Psoas muscle (tissue), 8 donors: ENCODE measurements around the gene TNPO2. TPM values are rescaled to one million over a fixed set of nuclear protein-coding genes. Genes with fewer than 3 reads are reported as not detected.

Experiments
- ATAC-seq, 4 donors: fragments of 200-7000 bp; cut with Tn5 transposase; one replicate each; pipeline ENCODE4 v1.9.1; 2020; ENCODE audit warnings: moderate library complexity in 3 of 4, mild to moderate bottlenecking in 2 of 4
- DNase-seq, 2 donors: peaks; one replicate each; pipeline ENCODE4 v3.0.0-alpha.2; 2020
- H3K27ac ChIP-seq: fragments of 200-600 bp; one replicate; pipeline ENCODE4 v1.8.0; 2022
- H3K27me3 ChIP-seq, 3 donors: fragments of 200-600 bp in 1 of 3; one replicate each; pipeline versions ENCODE4 v1.6.1 to v1.8.0; 2013 to 2022; ENCODE audit warnings: low read length in 2 of 3, mild to moderate bottlenecking in 2 of 3, moderate library complexity in 1 of 3; ENCODE audit not compliant: insufficient read depth in 3 of 3
- H3K36me3 ChIP-seq, 2 donors: fragments of 200-600 bp in 1 of 2; one replicate each; pipeline versions ENCODE4 v1.6.1 to v1.8.0; 2013 to 2022; ENCODE audit warnings: low read depth in 1 of 2, mild to moderate bottlenecking in 1 of 2, moderate library complexity in 1 of 2; ENCODE audit not compliant: insufficient read depth in 1 of 2
- H3K4me1 ChIP-seq: fragments of 200-600 bp; one replicate; pipeline ENCODE4 v1.8.0; 2022
- H3K4me3 ChIP-seq: fragments of 200-600 bp; one replicate; pipeline ENCODE4 v1.8.0; 2022; ENCODE audit warnings: mild to moderate bottlenecking
- H3K9me3 ChIP-seq: fragments of 200-600 bp; one replicate; pipeline ENCODE4 v1.8.0; 2022
- CTCF ChIP-seq: fragments of 200-600 bp; IDR thresholded peaks from one replicate; pipeline ENCODE4 v1.8.0; 2022; ENCODE audit warnings: antibody characterized with exemption
- WGBS, 3 donors: extraction: QIAGEN DNeasy Blood & Tissue Kit; methylation state at CpG; one replicate each; pipeline versions ENCODE4 v1.1.6 to v1.1.7; 2013; 5-methylcytosine and 5-hydroxymethylcytosine counted together
- intact Hi-C, 2 donors: fragments of 100-400 bp; cut with DNase I; formaldehyde crosslinking; loops; one replicate each; pipeline versions ENCODE4 v1.11.0 to v1.14.2; 2022
- polyA plus RNA-seq, 3 donors: library from polyadenylated mRNA; stranded (reverse); fragments of 200-250 nt; gene quantifications; one replicate each; pipeline ENCODE4 v1.2.3, GENCODE V29; 2013
- total RNA-seq, 4 donors: library from RNA; stranded (reverse); fragmentation: NEBNext Ultra II Directional in 2 of 4; extraction: Animal tissue kit (Norgen Biotek cat#: 25700) in 2 of 4; gene quantifications; one replicate each; pipeline versions ENCODE4 v1.2.1 to v1.2.4, GENCODE V29; 2021 to 2023
- donor health status: healthy with polysubstance abuse.
- donor health status: DM: no; HTN: no; CAD: no; lungs with moderate emphysema.
- donor health status: Bipolar disorder and iron deficiency.
- donor health status: healthy.
- donor health status: DM: yes; HTN: yes; CAD: no.
- donor health status: DM: no; HTN: no; CAD: no.
- donor health status: DM: no; HTN: no; CAD: no.
- donor health status: DM: yes; HTN: yes; CAD: no.

Gene TNPO2
- total and polyA plus RNA-seq, 7 donors, result 17.4 to 48.1 (median 31.2) TPM

- H3K27ac ChIP-seq, result peak overlapping the region; percentile 98
- peaks cover 0 to 44% of the 10 kb centered on the region in 2 donors for H3K36me3 ChIP-seq
- intact Hi-C loops, result no loop called here
- peak; percentile 7 to 31 (median 12) for ATAC-seq
- H3K4me1 ChIP-seq, result peaks cover 33% of the 10 kb centered on the region
- peak; percentile 60 to 80 for DNase-seq
- TF ChIP-seq CTCF, result no peak
- WGBS, 3 donors, result 0 to 1% (median 1%) methylated on average over 24 of the region's 24 CpGs
- peak overlapping the region; percentile 98 for H3K4me3 ChIP-seq
- H3K9me3 ChIP-seq, result no peaks in the 10 kb centered on the region
- H3K27me3 ChIP-seq, result no peaks in the 10 kb centered on the region
These were observed 54.8 kb downstream of the TNPO2 start for GRCh38 chr19:12668932-12669269.

- intact Hi-C loops, result no loop called here
- WGBS, 3 donors, result 61 to 78% (median 62%) methylated on average over 8 of the region's 8 CpGs
- peak overlapping the region; percentile 98 for H3K4me3 ChIP-seq
- peaks cover 33% of the 10 kb centered on the region for H3K4me1 ChIP-seq
- no peaks in the 10 kb centered on the region for H3K27me3 ChIP-seq
- H3K36me3 ChIP-seq, result peaks cover 0 to 44% of the 10 kb centered on the region in 2 donors
- H3K9me3 ChIP-seq, result no peaks in the 10 kb centered on the region
- DNase-seq, result no peak
- peak overlapping the region; percentile 98 for H3K27ac ChIP-seq
- TF ChIP-seq CTCF, result no peak
- ATAC-seq, result no peak
These were observed 55.4 kb downstream of the TNPO2 start for GRCh38 chr19:12668346-12668745.

- no peak for TF ChIP-seq CTCF
- Histone ChIP-seq H3K27ac (peak overlapping the region; percentile 74), H3K27me3 (no peaks in the 10 kb centered on the region), H3K4me3 (peak overlapping the region; percentile 98), H3K9me3 (no peaks in the 10 kb centered on the region), H3K36me3 (peaks cover 0 to 44% of the 10 kb centered on the region in 2 donors), H3K4me1 (peaks cover 33% of the 10 kb centered on the region)
- ATAC-seq, result no peak
- intact Hi-C loops, result no loop called here
- 58 to 66% (median 64%) methylated on average over 4 of the region's 4 CpGs for WGBS, 3 donors
- no peak for DNase-seq
These were observed 55.9 kb downstream of the TNPO2 start for GRCh38 chr19:12667731-12668302.

- peak within 1 kb of the TSS; percentile 74 for H3K27ac ChIP-seq
- TF ChIP-seq CTCF, result no peak
- H3K36me3 ChIP-seq, result peaks cover 0 to 43% of the 10 kb centered on the region in 2 donors
- ATAC-seq, result peak; percentile 73 to 84 (median 82)
- DNase-seq, result peak; percentile 79 to 85
- peak within 1 kb of the TSS; percentile 98 for H3K4me3 ChIP-seq
- H3K4me1 ChIP-seq, result peaks cover 33% of the 10 kb centered on the region
- WGBS, 3 donors, result 1 to 2% (median 1%) methylated on average over 46 of the region's 46 CpGs
- H3K27me3 ChIP-seq, result no peaks in the 10 kb centered on the region
- intact Hi-C loops, result no loop called here
- no peaks in the 10 kb centered on the region for H3K9me3 ChIP-seq
These were observed 57.3 kb downstream of the TNPO2 start, which contains the start of the genes MAN2B1 and WDR83 for GRCh38 chr19:12666265-12667048. MAN2B1 (minus strand) TSS chr19:12666742; CDS start chr19:12666701, 41 bp downstream. WDR83 (plus strand) TSS chr19:12666807; CDS start chr19:12669791, 2,984 bp downstream.
